ENCODE results near the gene ADAMTS12. TPM values are rescaled to one million over a fixed set of nuclear protein-coding genes. Genes with fewer than 3 reads are reported as not detected.

ADAMTS12 gene
- total and polyA plus RNA-seq, 2 of the 8 experiments (the other 6 are each of a cell fraction or from before 2014, with no cell fraction given): 6.4 to 12.8 TPM

- TF ChIP-seq, protein P1, sequence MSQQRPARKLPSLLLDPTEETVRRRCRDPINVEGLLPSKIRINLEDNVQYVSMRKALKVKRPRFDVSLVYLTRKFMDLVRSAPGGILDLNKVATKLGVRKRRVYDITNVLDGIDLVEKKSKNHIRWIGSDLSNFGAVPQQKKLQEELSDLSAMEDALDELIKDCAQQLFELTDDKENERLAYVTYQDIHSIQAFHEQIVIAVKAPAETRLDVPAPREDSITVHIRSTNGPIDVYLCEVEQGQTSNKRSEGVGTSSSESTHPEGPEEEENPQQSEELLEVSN (IDR thresholded peaks at IDR 0.05): no peak
Observed at GRCh38 chr5:33901156-33901555, 9.4 kb upstream of the ADAMTS12 start (continued).

All from H1 (cell line).